NCI-H1930 (cell line): Measurements from ENCODE around the gene ASB1.

Experiments
- DNase-seq, 2 experiments: peaks; one replicate each; lab custom pipeline; 2025; lab: John Stamatoyannopoulos, UW

The ASB1 gene, protein sequence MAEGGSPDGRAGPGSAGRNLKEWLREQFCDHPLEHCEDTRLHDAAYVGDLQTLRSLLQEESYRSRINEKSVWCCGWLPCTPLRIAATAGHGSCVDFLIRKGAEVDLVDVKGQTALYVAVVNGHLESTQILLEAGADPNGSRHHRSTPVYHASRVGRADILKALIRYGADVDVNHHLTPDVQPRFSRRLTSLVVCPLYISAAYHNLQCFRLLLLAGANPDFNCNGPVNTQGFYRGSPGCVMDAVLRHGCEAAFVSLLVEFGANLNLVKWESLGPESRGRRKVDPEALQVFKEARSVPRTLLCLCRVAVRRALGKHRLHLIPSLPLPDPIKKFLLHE

GRCh38 chr2:238426568-238427434 lies at the start of gene ASB1:
TSS of gene ASB1 (plus strand) at chr2:238426927. CDS start at chr2:238427071, 144 bp downstream.
- DNase-seq: peak; percentile 64 to 76

DNA sequence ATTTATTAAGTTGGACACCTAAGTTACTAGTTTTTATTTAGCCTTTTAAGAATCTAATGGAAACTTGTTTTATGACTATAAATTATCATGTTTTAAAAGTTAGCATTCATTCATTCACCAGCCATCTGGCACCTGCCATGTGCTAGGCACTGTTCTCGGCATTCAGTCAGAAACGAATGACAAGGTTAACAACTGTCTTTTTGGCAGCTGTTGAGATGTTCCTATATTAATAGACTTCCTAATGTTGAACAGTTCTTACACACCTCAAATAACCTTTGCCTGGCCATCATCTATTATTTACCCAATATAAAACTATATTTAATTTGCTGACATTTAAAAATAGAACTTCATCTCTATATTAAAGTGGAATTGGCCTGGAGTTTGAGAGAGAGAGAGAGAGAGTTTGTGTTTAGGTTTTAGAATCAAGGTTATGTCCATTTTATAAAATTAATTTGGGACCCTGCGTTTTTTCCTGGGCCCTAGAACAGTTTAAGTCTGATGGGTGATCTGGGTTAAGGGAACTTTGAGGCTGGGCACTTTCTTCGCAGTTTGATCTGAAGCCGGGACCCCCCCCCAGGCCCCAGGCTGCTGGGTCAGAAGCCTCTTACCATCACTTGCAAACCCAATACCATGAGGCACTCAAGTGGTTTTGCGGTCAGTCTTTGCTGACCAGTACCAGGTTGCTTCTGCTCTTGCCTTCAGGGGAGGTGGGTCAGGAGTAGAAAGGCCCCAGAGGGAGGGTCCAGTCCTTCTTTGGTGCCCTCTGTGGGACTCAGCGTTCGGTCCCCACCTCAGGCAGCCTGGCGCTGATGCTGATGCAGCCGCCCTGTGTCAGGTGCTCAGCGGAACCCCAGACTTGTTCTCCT lies 48.3 kb upstream of the ASB1 start:
- no peak for DNase-seq

- DNase-seq: no peak
These were observed 47.5 kb upstream of the ASB1 start for GRCh38 chr2:238379096-238379810.

DNA sequence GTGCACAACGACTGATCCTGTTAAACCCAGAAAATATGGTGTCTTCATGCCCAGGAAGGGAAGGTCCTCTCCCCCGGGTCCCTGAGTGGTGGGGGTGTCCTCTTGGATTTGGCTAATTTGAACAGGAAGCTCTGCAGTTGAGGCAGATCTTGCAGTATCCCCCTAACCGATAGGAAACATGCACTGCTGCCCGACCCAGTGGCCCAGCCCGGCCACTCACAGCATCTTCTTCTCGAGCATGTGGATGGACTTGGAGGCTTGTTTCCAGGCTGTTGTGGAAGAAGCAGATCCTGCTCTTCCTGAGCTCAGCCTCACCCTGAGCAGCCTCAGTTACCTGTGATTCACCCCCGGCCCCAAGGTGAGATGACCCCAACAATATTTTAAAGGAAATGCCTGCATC lies 46.4 kb upstream of the ASB1 start:
- no peak for DNase-seq

DNA sequence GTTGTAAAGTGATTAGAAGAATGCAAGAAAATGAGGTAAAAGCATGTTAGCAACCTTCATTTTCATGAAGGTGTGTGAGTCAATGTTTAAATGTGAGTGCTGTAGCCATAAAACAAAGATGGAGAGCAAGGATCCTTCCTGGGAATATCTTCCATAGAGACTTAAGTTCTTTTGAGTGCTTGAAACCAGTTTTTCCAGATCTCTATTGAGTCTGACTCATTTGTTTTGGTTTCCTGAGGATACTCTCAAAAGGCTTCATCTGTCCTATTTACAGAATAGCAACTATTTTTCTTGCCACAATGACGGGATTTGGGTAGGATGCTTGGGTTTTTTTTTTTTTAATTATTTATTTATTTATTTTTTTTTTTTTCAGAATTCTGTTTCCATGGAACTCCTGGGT lies 45.9 kb upstream of the ASB1 start:
- DNase-seq: no peak

- no peak for DNase-seq
These were observed 45.2 kb upstream of the ASB1 start for GRCh38 chr2:238381341-238382115.

GRCh38 chr2:238382381-238382781 lies 44.3 kb upstream of the ASB1 start:
- no peak for DNase-seq

GRCh38 chr2:238383135-238383534 lies 43.6 kb upstream of the ASB1 start:
- DNase-seq: no peak

DNA sequence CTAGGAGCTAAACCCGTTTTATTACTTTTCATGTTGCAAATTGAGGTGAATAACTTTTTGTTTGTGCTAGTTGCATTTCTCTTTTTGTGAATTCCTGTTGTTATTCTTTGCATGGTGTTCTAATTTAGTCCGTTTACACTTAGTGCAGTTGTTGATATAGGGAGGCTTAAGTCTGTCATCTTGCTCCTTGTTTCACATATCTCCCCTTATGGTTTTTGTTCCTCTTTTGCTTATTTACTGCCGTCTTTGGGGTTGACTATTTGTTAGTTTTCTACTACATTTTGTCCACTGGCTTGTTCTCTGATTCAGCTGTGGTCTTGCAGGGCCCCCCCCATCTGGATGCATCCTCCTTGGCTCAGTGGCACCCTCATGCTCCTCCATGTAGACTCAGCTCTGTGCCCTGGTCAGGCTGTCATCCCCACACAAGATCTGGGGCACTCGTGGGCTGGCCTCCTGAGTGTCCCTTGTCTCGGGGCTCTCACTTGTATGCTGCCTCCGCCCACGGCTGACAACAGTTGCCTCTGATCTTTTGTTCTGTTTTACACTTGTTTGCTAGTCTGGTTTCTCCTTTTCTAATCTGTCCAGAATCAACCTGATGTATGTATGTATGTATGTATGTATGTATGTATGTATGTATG lies 42.9 kb upstream of the ASB1 start:
- no peak for DNase-seq

GRCh38 chr2:238387332-238387731 lies 39.4 kb upstream of the ASB1 start:
- DNase-seq: no peak

DNA sequence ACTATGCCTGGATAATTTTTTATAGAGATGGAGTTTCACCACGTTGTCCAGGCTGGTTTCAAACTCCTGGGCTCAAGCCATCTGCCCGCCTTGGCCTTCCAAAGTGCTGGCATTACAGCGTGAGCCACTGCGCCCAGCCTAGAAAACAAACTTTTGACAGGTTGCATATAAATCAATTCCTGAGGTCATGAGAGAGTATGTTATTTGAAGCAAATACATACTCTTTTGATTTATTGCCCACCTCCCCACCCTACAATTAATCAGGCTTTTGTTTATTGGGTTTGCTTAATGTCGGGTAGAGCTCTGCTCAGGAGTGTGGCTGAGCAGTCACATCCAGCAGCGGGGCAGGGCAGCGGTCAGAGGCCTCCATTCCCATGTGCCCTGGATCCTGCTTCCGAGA lies 37.9 kb upstream of the ASB1 start:
- DNase-seq: no peak

DNA sequence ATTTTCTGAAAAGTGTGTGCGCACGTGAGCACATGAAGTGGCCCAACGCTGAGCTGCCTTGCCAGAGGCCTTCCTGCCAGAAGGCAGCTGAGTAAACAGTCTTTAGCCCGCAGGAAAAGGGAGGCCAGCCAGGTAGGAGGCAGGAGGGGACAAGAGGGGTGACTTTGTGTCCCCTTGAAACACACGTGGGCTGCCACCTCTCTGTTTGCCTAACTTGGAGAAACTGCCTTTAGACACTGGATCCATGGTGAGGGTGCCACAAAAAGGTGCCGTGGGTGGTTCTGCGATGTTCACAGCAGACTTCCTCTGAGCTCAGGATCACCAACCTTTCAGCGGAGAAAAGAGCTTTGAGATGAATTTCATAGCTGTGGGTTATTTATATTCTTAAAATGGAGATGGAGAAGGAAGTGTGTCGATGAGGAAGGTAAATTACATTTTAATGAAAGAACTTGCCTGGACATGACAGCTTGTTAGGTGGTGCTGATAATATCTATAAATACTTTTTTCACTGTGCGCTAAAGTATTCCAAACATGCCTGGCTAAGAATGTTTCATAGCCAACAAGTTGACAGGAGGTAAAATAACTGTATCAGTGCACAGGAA lies 36.6 kb upstream of the ASB1 start:
- DNase-seq: no peak

GRCh38 chr2:238391042-238391689 lies 35.6 kb upstream of the ASB1 start:
- DNase-seq: no peak

- no peak for DNase-seq
These were observed 30.1 kb upstream of the ASB1 start for GRCh38 chr2:238396663-238397062.

DNA sequence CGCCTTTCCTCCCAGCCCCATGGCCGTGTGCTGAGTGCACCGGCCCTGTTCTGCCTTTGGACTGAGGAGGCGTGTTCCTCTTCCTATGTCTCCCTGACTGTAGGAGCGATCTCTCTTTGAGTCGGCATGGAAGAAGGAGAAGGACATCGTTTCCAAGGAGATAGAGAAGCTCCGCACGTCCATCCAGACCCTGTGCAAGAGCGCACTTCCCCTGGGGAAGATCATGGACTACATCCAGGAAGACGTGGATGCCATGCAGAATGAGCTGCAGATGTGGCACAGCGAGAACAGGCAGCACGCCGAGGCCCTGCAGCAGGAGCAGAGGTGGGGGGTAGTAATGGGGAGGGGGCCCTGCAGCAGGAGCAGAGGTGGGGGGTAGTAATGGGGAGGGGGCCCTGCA lies 29.4 kb upstream of the ASB1 start:
- no peak for DNase-seq

GRCh38 chr2:238398577-238398976 lies 28.1 kb upstream of the ASB1 start:
- no peak for DNase-seq

DNA sequence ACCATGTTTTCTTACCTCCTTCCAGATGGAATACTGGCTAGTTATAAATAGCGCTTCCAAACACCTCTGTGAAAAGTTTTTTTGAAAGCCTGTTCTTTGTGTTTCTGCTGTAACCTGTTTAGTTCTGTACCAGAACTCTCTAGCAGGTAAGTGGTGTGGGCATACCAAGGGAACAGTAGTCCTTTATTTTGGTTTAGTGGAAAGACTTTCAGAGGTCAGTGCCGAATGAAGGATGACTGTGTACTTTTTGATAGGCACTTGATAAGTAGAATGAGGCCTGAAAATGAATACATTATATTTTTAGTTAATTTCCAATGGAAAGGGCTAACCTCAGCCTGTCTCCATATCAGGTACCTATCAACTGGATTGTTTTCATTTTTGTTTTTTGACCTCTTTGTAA lies 27.6 kb upstream of the ASB1 start:
- DNase-seq: no peak

DNA sequence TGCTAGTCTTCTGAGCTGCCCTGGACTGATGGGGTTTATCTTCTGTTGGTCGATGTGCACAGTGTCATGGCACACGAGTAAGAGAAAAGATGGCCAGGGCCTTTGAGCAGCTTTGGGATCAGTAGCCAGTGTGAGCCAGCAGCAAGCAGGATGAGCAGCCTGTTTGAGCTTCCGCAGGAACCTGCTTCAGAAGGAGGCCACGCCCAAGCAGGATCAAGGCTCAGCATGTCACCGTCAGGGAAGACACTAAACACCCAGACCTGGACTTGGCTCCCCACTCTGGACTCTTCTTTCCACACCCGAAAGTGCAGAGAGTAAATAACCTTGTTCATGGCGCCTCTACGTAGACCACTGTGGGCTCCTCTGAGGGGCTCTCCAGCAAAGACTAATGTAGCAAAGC lies 25.2 kb upstream of the ASB1 start:
- DNase-seq: no peak

- no peak for DNase-seq
These were observed 22.9 kb upstream of the ASB1 start for GRCh38 chr2:238403632-238404405.
